ENCODE results near the gene ATP11A.

ATP11A gene

GRCh38 chr13:112770504-112770903, 80.7 kb downstream of the ATP11A start:
- no peak overlapping the region for H3K27ac Mint-ChIP-seq
- ATAC-seq: no peak
- H3K27me3 Mint-ChIP-seq: no peaks in the 10 kb centered on the region
- H3K4me3 Mint-ChIP-seq: no peak overlapping the region
- H3K9me3 Mint-ChIP-seq: no peaks in the 10 kb centered on the region
- H3K4me1 Mint-ChIP-seq: peaks cover 32% of the 10 kb centered on the region
- no peaks in the 10 kb centered on the region for H3K36me3 Mint-ChIP-seq

DNA sequence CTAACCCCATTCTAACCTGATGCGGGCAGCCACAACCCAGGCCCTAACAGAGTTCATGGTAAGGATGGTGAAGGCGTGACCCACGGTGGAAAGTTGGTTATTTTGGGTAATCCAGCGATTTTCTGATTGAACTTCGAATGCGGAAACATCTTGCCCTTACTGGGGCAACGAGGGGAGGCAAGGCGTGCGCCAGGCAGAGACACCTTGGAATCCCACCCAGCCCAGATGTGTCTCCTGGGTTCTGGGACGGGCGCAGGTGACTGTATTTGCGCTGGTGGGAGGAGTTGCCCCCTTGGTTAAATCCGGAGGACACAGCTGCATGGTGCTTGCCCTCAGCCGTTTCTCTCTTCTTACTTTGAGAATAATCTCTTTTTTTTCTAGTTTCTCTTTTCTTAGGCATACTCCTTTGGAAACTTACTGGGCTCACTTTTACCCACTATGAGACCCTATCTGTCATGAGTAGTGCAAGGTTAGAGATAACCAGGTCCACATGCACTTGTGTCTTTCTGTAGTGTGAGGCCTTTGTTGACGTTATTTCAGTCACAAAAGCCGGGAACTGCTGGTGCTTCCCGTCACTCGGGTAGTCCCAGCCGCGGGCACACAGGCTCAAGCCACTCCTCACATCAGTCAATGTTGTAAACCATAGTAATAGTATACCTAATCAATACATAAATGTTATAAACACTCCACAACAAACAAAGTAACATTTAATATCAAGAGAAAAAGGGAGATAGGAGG, 81.5 kb downstream of the ATP11A start:
- Mint-ChIP-seq H3K27me3 (no peaks in the 10 kb centered on the region), H3K27ac (no peak overlapping the region), H3K36me3 (no peaks in the 10 kb centered on the region), H3K4me3 (no peak overlapping the region), H3K4me1 (peaks cover 32% of the 10 kb centered on the region), H3K9me3 (no peaks in the 10 kb centered on the region)
- ATAC-seq: no peak

- no peaks in the 10 kb centered on the region for H3K36me3 Mint-ChIP-seq
- no peaks in the 10 kb centered on the region for H3K27me3 Mint-ChIP-seq
- H3K4me1 Mint-ChIP-seq: peaks cover 32% of the 10 kb centered on the region
These were observed 82.2 kb downstream of the ATP11A start for GRCh38 chr13:112771877-112772538.

GRCh38 chr13:112772539-112772909, 82.7 kb downstream of the ATP11A start:
- no peaks in the 10 kb centered on the region for H3K36me3 Mint-ChIP-seq
- H3K27ac Mint-ChIP-seq: no peak overlapping the region
- no peaks in the 10 kb centered on the region for H3K27me3 Mint-ChIP-seq
- H3K4me1 Mint-ChIP-seq: peaks cover 29% of the 10 kb centered on the region
- no peak for ATAC-seq
- H3K4me3 Mint-ChIP-seq: no peak overlapping the region
- H3K9me3 Mint-ChIP-seq: no peaks in the 10 kb centered on the region

More at GRCh38 chr13:112771877-112772538, 82.2 kb downstream of the ATP11A start:
- Mint-ChIP-seq H3K27ac (no peak overlapping the region), H3K9me3 (no peaks in the 10 kb centered on the region), H3K4me3 (no peak overlapping the region)
- no peak for ATAC-seq

GRCh38 chr13:112772929-112773328, 83.1 kb downstream of the ATP11A start:
- H3K36me3 Mint-ChIP-seq: no peaks in the 10 kb centered on the region
- H3K4me3 Mint-ChIP-seq: no peak overlapping the region
- H3K4me1 Mint-ChIP-seq: peaks cover 25% of the 10 kb centered on the region
- no peak overlapping the region for H3K27ac Mint-ChIP-seq
- no peak for ATAC-seq
- no peaks in the 10 kb centered on the region for H3K27me3 Mint-ChIP-seq
- no peaks in the 10 kb centered on the region for H3K9me3 Mint-ChIP-seq

- peaks cover 16% of the 10 kb centered on the region for H3K4me1 Mint-ChIP-seq
- no peak for ATAC-seq
- H3K9me3 Mint-ChIP-seq: no peaks in the 10 kb centered on the region
- H3K27me3 Mint-ChIP-seq: no peaks in the 10 kb centered on the region
- H3K36me3 Mint-ChIP-seq: peaks cover 4% of the 10 kb centered on the region
- H3K4me3 Mint-ChIP-seq: no peak overlapping the region
- H3K27ac Mint-ChIP-seq: no peak overlapping the region
These were observed 84.0 kb downstream of the ATP11A start for GRCh38 chr13:112773601-112774447.

- Mint-ChIP-seq H3K9me3 (no peaks in the 10 kb centered on the region), H3K4me1 (peaks cover 10% of the 10 kb centered on the region), H3K27me3 (no peaks in the 10 kb centered on the region), H3K4me3 (no peak overlapping the region), H3K36me3 (peaks cover 4% of the 10 kb centered on the region), H3K27ac (no peak overlapping the region)
- no peak for ATAC-seq
These were observed 84.6 kb downstream of the ATP11A start for GRCh38 chr13:112774448-112774792.

GRCh38 chr13:112774829-112775565, 85.2 kb downstream of the ATP11A start:
- H3K9me3 Mint-ChIP-seq: no peaks in the 10 kb centered on the region
- no peaks in the 10 kb centered on the region for H3K27me3 Mint-ChIP-seq
- H3K27ac Mint-ChIP-seq: no peak overlapping the region
- peaks cover 8% of the 10 kb centered on the region for H3K4me1 Mint-ChIP-seq
- ATAC-seq: no peak
- peaks cover 4% of the 10 kb centered on the region for H3K36me3 Mint-ChIP-seq
- H3K4me3 Mint-ChIP-seq: no peak overlapping the region

- ATAC-seq: no peak
- Mint-ChIP-seq H3K27ac (no peak overlapping the region), H3K4me3 (no peak overlapping the region), H3K9me3 (no peaks in the 10 kb centered on the region), H3K27me3 (no peaks in the 10 kb centered on the region), H3K36me3 (peaks cover 11% of the 10 kb centered on the region), H3K4me1 (peaks cover 16% of the 10 kb centered on the region)
These were observed 86.0 kb downstream of the ATP11A start for GRCh38 chr13:112775791-112776279.

DNA sequence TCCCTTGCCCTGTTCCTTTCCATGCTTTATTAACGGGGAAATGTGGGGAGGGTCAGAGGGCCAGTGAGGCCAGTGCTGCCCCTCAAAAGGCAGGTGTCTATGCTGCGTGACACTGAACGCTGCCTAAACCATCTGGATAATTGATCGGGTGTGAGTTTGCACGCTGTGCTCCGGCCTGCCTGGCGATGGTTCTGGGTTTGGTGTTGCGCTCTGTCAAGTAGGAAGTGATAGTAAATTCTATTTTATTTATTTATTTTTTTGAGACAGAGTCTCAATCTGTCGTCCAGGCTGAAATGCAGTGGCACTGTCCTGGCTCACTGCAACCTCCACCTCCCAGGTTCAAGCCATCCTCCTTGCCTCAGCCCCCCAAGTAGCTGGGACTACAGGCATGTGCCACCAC, 86.5 kb downstream of the ATP11A start:
- no peak overlapping the region for H3K27ac Mint-ChIP-seq
- H3K4me3 Mint-ChIP-seq: no peak overlapping the region

DNA sequence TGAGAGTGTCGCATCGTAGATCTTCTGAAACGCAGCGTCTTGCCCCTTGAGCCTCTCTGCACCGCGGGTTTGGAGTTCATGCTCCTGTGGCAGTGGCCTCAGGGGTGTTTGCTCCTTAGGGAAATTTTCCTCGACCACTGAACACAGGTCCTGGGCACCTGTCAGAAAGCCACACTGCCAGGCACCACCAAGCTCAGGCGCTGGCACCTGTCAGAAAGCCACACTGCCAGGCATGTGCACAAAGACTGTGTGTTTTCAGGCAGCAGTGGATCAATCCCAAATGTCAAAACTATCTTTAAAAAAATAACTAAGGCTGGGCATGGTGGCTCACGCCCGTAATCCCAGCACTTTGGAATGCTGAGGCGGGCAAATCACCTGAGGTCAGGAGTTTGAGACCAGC, 87.1 kb downstream of the ATP11A start:
- peaks cover 16% of the 10 kb centered on the region for H3K4me1 Mint-ChIP-seq
- no peak overlapping the region for H3K4me3 Mint-ChIP-seq
- H3K27me3 Mint-ChIP-seq: no peaks in the 10 kb centered on the region
- H3K36me3 Mint-ChIP-seq: peaks cover 15% of the 10 kb centered on the region
- ATAC-seq: no peak
- H3K27ac Mint-ChIP-seq: no peak overlapping the region
- no peaks in the 10 kb centered on the region for H3K9me3 Mint-ChIP-seq

More for the DNA sequence above, 86.5 kb downstream of the ATP11A start:
- Mint-ChIP-seq H3K27me3 (no peaks in the 10 kb centered on the region), H3K36me3 (peaks cover 12% of the 10 kb centered on the region), H3K9me3 (no peaks in the 10 kb centered on the region), H3K4me1 (peaks cover 16% of the 10 kb centered on the region)
- no peak for ATAC-seq

- ATAC-seq: no peak
- Mint-ChIP-seq H3K27me3 (no peaks in the 10 kb centered on the region), H3K4me1 (peaks cover 10% of the 10 kb centered on the region), H3K4me3 (no peak overlapping the region), H3K9me3 (no peaks in the 10 kb centered on the region), H3K36me3 (peaks cover 16% of the 10 kb centered on the region), H3K27ac (no peak overlapping the region)
These were observed 88.0 kb downstream of the ATP11A start for GRCh38 chr13:112777637-112778406.

- Mint-ChIP-seq H3K4me3 (no peak overlapping the region), H3K36me3 (peaks cover 21% of the 10 kb centered on the region), H3K4me1 (peaks cover 14% of the 10 kb centered on the region), H3K27ac (no peak overlapping the region), H3K9me3 (no peaks in the 10 kb centered on the region), H3K27me3 (no peaks in the 10 kb centered on the region)
- ATAC-seq: no peak
These were observed 90.2 kb downstream of the ATP11A start for GRCh38 chr13:112779856-112780604.

- Mint-ChIP-seq H3K9me3 (peaks cover 3% of the 10 kb centered on the region), H3K4me3 (no peak overlapping the region), H3K4me1 (peaks cover 14% of the 10 kb centered on the region), H3K27me3 (no peaks in the 10 kb centered on the region), H3K27ac (no peak overlapping the region), H3K36me3 (peaks cover 28% of the 10 kb centered on the region)
- no peak for ATAC-seq
These were observed 91.4 kb downstream of the ATP11A start for GRCh38 chr13:112781287-112781686.

All from stimulated activated memory B cell treated with anti-CD40 and anti-IgM and Interleukin-4, amounts not matched to agents 10 μg/mL and 1 μg/mL and 100 μg/mL, for 72 hours (primary cell).